Ishikawa (cell line): Measurements from ENCODE around the gene PITPNB.

ENCODE experiments used
- CEBPB ChIP-seq: IDR thresholded peaks from 2 replicates; pipeline ENCODE4 v1.6.1; 2012
- EP300 ChIP-seq: IDR thresholded peaks from 2 replicates; pipeline ENCODE4 v1.6.1; 2012; ENCODE audit warnings: borderline replicate concordance
- FOXM1 ChIP-seq: IDR thresholded peaks from 2 replicates; pipeline ENCODE4 v1.6.1; 2012; ENCODE audit warnings: low read depth, borderline replicate concordance
- NFIC ChIP-seq: IDR thresholded peaks from 2 replicates; pipeline ENCODE4 v1.6.1; 2012
- RAD21 ChIP-seq: IDR thresholded peaks from 2 replicates; pipeline ENCODE4 v1.6.1; 2012; ENCODE audit warnings: low read depth
- TAF1 ChIP-seq: IDR thresholded peaks from 2 replicates; pipeline ENCODE4 v1.6.1; 2012; ENCODE audit warnings: low read depth, mild to moderate bottlenecking
- TEAD4 ChIP-seq: IDR thresholded peaks from 2 replicates; pipeline ENCODE4 v1.6.1; 2012
- TF ChIP-seq, protein P1 (sequence below): IDR thresholded peaks from 2 replicates; pipeline ENCODE4 v1.6.1; 2012
- TF ChIP-seq, protein P2 (sequence below): IDR thresholded peaks from 2 replicates; pipeline ENCODE4 v1.6.1; 2012; ENCODE audit warnings: low read depth, mild to moderate bottlenecking

DNA sequence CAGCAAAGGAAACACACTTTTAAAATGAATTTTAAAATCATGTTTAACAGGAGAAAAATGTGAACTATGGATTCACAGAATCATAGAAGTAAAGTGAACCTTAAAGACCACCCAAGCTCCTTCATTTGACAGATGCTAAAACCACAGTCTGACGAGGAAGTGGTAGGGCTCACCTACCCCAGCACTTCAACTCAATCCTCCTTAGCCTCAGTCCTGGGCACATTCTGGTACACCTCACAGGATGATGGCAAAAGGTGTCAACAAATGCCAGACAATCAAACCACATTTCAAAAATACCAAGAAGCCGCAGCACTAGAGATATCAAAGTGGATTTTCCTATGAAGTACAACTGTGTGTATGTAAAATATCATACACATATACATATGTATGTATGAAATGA, 43.1 kb downstream of the PITPNB start:
- TF ChIP-seq, protein P1, sequence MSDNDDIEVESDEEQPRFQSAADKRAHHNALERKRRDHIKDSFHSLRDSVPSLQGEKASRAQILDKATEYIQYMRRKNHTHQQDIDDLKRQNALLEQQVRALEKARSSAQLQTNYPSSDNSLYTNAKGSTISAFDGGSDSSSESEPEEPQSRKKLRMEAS = no peak
- TF ChIP-seq CEBPB (no peak), TAF1 (no peak), NFIC (no peak), TEAD4 (no peak), FOXM1 (no peak), RAD21 (no peak), EP300 (no peak)
- TF ChIP-seq, protein P2, sequence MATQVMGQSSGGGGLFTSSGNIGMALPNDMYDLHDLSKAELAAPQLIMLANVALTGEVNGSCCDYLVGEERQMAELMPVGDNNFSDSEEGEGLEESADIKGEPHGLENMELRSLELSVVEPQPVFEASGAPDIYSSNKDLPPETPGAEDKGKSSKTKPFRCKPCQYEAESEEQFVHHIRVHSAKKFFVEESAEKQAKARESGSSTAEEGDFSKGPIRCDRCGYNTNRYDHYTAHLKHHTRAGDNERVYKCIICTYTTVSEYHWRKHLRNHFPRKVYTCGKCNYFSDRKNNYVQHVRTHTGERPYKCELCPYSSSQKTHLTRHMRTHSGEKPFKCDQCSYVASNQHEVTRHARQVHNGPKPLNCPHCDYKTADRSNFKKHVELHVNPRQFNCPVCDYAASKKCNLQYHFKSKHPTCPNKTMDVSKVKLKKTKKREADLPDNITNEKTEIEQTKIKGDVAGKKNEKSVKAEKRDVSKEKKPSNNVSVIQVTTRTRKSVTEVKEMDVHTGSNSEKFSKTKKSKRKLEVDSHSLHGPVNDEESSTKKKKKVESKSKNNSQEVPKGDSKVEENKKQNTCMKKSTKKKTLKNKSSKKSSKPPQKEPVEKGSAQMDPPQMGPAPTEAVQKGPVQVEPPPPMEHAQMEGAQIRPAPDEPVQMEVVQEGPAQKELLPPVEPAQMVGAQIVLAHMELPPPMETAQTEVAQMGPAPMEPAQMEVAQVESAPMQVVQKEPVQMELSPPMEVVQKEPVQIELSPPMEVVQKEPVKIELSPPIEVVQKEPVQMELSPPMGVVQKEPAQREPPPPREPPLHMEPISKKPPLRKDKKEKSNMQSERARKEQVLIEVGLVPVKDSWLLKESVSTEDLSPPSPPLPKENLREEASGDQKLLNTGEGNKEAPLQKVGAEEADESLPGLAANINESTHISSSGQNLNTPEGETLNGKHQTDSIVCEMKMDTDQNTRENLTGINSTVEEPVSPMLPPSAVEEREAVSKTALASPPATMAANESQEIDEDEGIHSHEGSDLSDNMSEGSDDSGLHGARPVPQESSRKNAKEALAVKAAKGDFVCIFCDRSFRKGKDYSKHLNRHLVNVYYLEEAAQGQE = no peak
